ENCODE results near the gene SRPX. TPM values are rescaled to one million over a fixed set of nuclear protein-coding genes. Genes with fewer than 3 reads are reported as not detected.

Gene SRPX
- total RNA-seq, 3 donors from 2014 or later = 6.3 to 50.7 (median 32.6) TPM

DNA sequence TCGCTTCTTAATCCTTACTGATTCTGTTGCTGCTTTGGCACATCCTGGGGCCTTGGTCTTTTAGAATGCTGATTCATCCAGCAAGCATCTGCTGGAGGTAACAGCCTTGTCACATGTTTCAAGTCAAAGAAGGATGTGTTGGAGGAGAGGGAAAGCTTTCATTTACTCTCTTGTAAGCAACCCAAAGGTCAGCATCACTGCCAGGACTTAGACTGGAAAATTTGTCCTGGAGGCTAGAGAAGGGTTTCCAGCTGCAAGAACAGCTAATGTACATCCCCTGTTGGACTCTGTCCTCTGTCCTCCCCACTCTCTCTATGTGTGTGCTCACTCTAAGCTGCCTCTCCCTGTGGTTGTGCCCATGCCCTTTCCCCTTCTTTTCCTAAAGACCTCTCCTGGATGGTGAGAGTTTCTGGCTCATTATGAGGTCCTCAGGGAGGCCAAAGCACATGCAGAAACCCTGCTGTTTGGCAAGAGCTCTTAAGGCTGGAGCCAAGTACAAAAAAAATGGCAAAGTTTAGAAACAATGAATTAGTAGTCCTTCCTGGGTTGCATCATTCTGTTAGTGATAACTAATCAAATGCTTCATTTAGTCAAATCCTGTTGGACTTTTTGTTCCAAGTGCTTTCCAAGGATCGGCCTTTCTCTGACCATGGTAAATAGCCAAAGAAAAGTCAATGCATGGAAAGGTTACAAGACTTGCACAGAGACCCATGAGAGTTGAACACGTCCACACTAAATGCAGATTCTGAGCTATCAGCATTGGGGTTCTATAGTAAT is 13.4 kb upstream of the SRPX start:
- intact Hi-C loops (cut with DNase I, micrococcal nuclease) = no loop called here
- H3K4me1 ChIP-seq (ENCODE audit: low read depth) = no peaks in the 10 kb centered on the region
- no peak overlapping the region for H3K4me3 ChIP-seq
- no peak for DNase-seq
- ATAC-seq = no peak
- no peaks in the 10 kb centered on the region for H3K36me3 ChIP-seq (ENCODE audit: low read depth)
- TF ChIP-seq, protein P1, sequence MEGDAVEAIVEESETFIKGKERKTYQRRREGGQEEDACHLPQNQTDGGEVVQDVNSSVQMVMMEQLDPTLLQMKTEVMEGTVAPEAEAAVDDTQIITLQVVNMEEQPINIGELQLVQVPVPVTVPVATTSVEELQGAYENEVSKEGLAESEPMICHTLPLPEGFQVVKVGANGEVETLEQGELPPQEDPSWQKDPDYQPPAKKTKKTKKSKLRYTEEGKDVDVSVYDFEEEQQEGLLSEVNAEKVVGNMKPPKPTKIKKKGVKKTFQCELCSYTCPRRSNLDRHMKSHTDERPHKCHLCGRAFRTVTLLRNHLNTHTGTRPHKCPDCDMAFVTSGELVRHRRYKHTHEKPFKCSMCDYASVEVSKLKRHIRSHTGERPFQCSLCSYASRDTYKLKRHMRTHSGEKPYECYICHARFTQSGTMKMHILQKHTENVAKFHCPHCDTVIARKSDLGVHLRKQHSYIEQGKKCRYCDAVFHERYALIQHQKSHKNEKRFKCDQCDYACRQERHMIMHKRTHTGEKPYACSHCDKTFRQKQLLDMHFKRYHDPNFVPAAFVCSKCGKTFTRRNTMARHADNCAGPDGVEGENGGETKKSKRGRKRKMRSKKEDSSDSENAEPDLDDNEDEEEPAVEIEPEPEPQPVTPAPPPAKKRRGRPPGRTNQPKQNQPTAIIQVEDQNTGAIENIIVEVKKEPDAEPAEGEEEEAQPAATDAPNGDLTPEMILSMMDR (IDR thresholded peaks at IDR 0.05) = no peak
- H3K9me3 ChIP-seq = no peaks in the 10 kb centered on the region

DNA sequence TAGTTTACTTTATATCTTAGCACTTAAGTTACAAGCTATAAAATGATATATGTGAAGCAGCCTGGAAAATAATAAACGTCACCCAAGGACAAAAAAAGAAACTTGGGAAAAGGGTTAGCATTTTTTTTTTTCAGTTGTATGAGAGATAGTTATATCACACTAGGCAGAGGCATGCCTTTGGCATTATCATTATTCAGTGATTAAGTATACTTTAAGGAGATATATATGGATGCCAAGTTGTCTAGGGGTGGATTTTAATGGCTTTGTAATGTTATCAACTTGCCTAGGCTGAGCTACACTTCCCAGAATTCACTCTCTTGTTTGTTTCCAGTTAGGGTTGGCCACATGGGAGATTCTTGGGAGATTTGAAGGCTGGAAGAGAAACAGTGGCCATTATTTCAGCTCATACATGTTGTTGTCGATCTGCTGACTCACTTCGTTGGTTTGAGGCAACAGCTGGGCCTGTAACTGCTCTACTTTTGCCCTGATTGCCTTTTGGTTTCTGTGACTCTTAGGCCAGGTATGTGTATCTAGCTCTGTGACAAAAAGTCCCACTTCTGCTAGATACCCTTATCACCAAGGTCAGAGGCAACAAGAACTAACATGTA is 11.5 kb upstream of the SRPX start:
- ATAC-seq = no peak
- intact Hi-C loops (cut with DNase I, micrococcal nuclease) = no loop called here
- no peaks in the 10 kb centered on the region for H3K9me3 ChIP-seq
- no peak for DNase-seq
- H3K4me3 ChIP-seq = no peak overlapping the region
- no peaks in the 10 kb centered on the region for H3K36me3 ChIP-seq (ENCODE audit: low read depth)
- TF ChIP-seq, protein P1 (IDR thresholded peaks at IDR 0.05) = no peak
- H3K4me1 ChIP-seq (ENCODE audit: low read depth) = no peaks in the 10 kb centered on the region

DNA sequence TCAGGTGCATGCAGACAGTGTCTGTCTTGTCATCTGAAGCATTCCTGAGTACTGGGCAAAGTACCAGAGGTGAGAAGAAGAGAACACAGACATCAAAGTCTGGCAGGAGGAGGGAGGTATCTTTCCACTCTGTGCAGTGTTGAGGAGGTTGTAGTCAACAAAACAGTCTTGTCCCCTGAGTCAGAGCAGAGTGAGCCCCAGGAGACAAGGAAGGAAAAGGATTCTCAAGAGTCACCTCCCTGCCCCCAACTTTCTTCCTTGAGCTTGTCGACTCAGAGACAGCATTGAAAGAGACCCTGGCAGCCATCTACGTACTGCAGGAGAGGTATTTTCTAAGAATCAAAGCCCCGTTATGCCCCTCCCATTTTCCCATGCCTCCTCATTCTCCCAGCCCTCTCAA is 4.4 kb upstream of the SRPX start:
- no peak for DNase-seq
- Histone ChIP-seq H3K36me3 (ENCODE audit: low read depth) (no peaks in the 10 kb centered on the region), H3K4me1 (ENCODE audit: low read depth) (no peaks in the 10 kb centered on the region), H3K9me3 (no peaks in the 10 kb centered on the region), H3K4me3 (no peak overlapping the region)
- ATAC-seq = no peak
- TF ChIP-seq, protein P1 (IDR thresholded peaks at IDR 0.05) = no peak
- intact Hi-C loops (cut with DNase I, micrococcal nuclease) = no loop called here

DNA sequence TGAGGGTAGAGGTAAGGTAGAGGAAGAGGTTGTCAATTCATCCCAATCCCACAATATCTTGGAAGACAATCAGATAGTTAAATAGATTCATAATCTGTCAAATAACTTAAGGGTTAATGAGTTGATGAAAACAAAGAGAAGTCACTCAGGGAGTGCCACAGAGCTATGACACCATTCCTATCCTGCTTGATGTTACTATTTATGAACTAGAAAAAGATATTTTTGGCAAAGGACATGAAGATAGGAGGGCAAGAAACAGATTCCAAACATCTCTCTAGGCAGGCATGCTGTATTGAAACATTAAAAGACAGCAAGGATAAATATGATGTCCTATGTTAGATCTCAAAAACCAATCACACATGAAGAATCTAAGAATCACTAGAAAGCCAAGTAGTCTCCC is 3.5 kb upstream of the SRPX start:
- Histone ChIP-seq H3K4me1 (ENCODE audit: low read depth) (no peaks in the 10 kb centered on the region), H3K9me3 (no peaks in the 10 kb centered on the region), H3K4me3 (no peak overlapping the region), H3K36me3 (ENCODE audit: low read depth) (no peaks in the 10 kb centered on the region)
- intact Hi-C loops (cut with DNase I, micrococcal nuclease) = no loop called here
- DNase-seq (no peak), ATAC-seq (no peak)
- TF ChIP-seq, protein P1 (IDR thresholded peaks at IDR 0.05) = no peak

DNA sequence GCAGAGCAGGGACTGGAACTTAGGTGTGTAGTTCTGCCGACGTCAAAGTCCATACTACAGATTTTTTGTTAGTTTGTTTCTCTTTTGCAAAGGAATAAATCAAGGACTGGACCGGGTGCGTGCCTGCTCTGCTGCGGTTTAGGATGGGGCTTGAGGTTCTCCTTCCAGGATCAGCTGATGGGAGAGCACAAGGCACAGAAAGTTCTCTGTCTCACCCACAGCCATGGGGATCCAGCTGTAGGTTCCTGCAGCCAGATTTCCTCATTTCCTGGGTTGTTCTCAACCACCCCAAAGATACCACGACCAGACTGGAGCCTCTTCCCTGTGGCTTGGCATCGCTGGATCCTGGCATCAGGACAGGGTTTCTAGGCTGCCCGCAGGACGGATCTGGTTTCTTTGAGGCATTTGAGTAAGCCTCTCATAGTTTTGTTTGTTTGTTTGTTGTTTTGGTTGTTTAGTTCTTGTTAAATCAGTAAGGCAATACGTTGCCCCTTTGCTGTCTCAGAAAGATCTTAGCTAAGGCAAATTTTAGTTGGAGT is 789 bp upstream of the SRPX start:
- no peaks in the 10 kb centered on the region for H3K4me1 ChIP-seq (ENCODE audit: low read depth)
- no peaks in the 10 kb centered on the region for H3K9me3 ChIP-seq
- ATAC-seq (no peak), DNase-seq (no peak)
- intact Hi-C loops (cut with DNase I, micrococcal nuclease) = no loop called here
- TF ChIP-seq, protein P1 (IDR thresholded peaks at IDR 0.05) = no peak
- H3K4me3 ChIP-seq = no peak overlapping the region
- no peaks in the 10 kb centered on the region for H3K36me3 ChIP-seq (ENCODE audit: low read depth)
